MM.1S (cell line): ENCODE data around the gene SLC25A4.
A peak's percentile ranks its signal among the peaks of the same experiment; 100 is the strongest.

Source experiments
- DNase-seq: peaks from one replicate; pipeline ENCODE4 v3.0.0-alpha.2; 2015
- H2AFZ ChIP-seq: fragments of 300-600 bp; sonication (generic); 2 replicates; pipeline ENCODE4 v1.6.0; 2016; ENCODE audit warnings: antibody characterized with exemption, low read length
- H3F3A ChIP-seq: fragments of 300-600 bp; sonication (generic); 2 replicates; pipeline ENCODE4 v1.6.1; 2016; ENCODE audit warnings: mild to moderate bottlenecking, antibody characterized with exemption, low read length, moderate library complexity, mixed read lengths; ENCODE audit not compliant: insufficient read depth
- H3K27ac ChIP-seq: fragments of 300-600 bp; sonication (generic); 2 replicates; pipeline ENCODE4 v1.5.1; 2016; ENCODE audit warnings: mild to moderate bottlenecking, low read length
- H3K27me3 ChIP-seq: fragments of 300-600 bp; sonication (generic); replicated peaks from 2 replicates; pipeline ENCODE4 v1.6.0; 2016; ENCODE audit warnings: low read length; ENCODE audit not compliant: insufficient read depth
- H3K36me3 ChIP-seq: fragments of 300-600 bp; sonication (generic); replicated peaks from 2 replicates; pipeline ENCODE4 v1.6.1; 2016; ENCODE audit warnings: mild to moderate bottlenecking, low read length, mixed read lengths; ENCODE audit not compliant: insufficient read depth
- H3K4me1 ChIP-seq: fragments of 300-600 bp; sonication (generic); 2 replicates; pipeline ENCODE4 v1.6.1; 2016; ENCODE audit warnings: low read length, mixed read lengths
- H3K4me2 ChIP-seq: fragments of 300-600 bp; sonication (generic); 2 replicates; pipeline ENCODE4 v1.6.0; 2016; ENCODE audit warnings: low read depth, low read length
- H3K4me3 ChIP-seq: fragments of 300-600 bp; sonication (generic); 2 replicates; pipeline ENCODE4 v1.5.1; 2016; ENCODE audit warnings: low read length, mixed read lengths
- H3K79me2 ChIP-seq: fragments of 300-600 bp; sonication (generic); 2 replicates; pipeline ENCODE4 v1.6.1; 2016; ENCODE audit warnings: mixed run types, low read length, mixed read lengths
- H3K9ac ChIP-seq: fragments of 300-600 bp; sonication (generic); 2 replicates; pipeline ENCODE4 v1.6.1; 2016; ENCODE audit warnings: low read length, mixed read lengths
- H3K9me2 ChIP-seq: fragments of 300-600 bp; sonication (generic); replicated peaks from 2 replicates; pipeline ENCODE4 v1.6.1; 2016; ENCODE audit warnings: mild to moderate bottlenecking, low read length, mixed read lengths; ENCODE audit not compliant: insufficient read depth
- H3K9me3 ChIP-seq: fragments of 300-600 bp; sonication (generic); replicated peaks from 2 replicates; pipeline ENCODE4 v1.6.1; 2016; ENCODE audit warnings: mild to moderate bottlenecking, low read length, mixed read lengths; ENCODE audit not compliant: insufficient read depth
- H4K20me1 ChIP-seq: fragments of 300-600 bp; sonication (generic); 2 replicates; pipeline ENCODE4 v1.6.1; 2016; ENCODE audit warnings: mild to moderate bottlenecking, low read length, moderate library complexity, mixed read lengths; ENCODE audit not compliant: insufficient read depth
- CTCF ChIP-seq: fragments of 300-600 bp; sonication (generic); IDR thresholded peaks from 2 replicates; pipeline ENCODE4 v1.5.1; 2016; ENCODE audit warnings: antibody characterized with exemption, low read length, mixed read lengths
- EZH2 ChIP-seq: fragments of 300-600 bp; sonication (generic); optimal IDR thresholded peaks from 2 replicates; pipeline ENCODE3; 2017; ENCODE audit warnings: low read depth, mild to moderate bottlenecking, antibody characterized with exemption, low read length, mixed read lengths
- EZH2phosphoT487 ChIP-seq: fragments of 300-600 bp; sonication (generic); IDR thresholded peaks from 2 replicates; pipeline ENCODE4 v1.6.1; 2018; ENCODE audit warnings: antibody characterized with exemption, low read length

Gene SLC25A4

GRCh38 chr4:185167234-185167633 lies 24.2 kb downstream of the SLC25A4 start:
- H3K27ac ChIP-seq = no peak overlapping the region
- no peaks in the 10 kb centered on the region for H3K9me3 ChIP-seq
- H3K36me3 ChIP-seq = 0 out of 2 replicates have a peak, but pooled peaks cover 3% of the 10 kb centered on the region
- H3K4me1 ChIP-seq = peaks cover 23% of the 10 kb centered on the region
- DNase-seq = no peak
- no peaks in the 10 kb centered on the region for H4K20me1 ChIP-seq
- H2AFZ ChIP-seq = no peak overlapping the region
- peaks cover 22% of the 10 kb centered on the region for H3F3A ChIP-seq
- H3K9ac ChIP-seq = no peak overlapping the region
- no peak overlapping the region for H3K4me3 ChIP-seq
- no peaks in the 10 kb centered on the region for H3K9me2 ChIP-seq
- H3K79me2 ChIP-seq = 0 out of 2 replicates have a peak, but pooled peaks cover 5% of the 10 kb centered on the region
- no peak overlapping the region for H3K4me2 ChIP-seq
- no peak for TF ChIP-seq CTCF
- TF ChIP-seq EZH2 = no peak
- no peak for TF ChIP-seq EZH2phosphoT487
- no peaks in the 10 kb centered on the region for H3K27me3 ChIP-seq

- no peaks in the 10 kb centered on the region for H3K27me3 ChIP-seq
- H3K9ac ChIP-seq = peak overlapping the region; percentile 33; the same call in 1 of the 2 replicates
- TF ChIP-seq EZH2 (no peak), EZH2phosphoT487 (no peak)
- H3K27ac ChIP-seq = peak overlapping the region; percentile 62; the same call in 1 of the 2 replicates
- peak; percentile 26 for DNase-seq
- H3K79me2 ChIP-seq = 0 out of 2 replicates have a peak, but pooled peaks cover 5% of the 10 kb centered on the region
- peak overlapping the region; percentile 48 for H3K4me2 ChIP-seq
- no peaks in the 10 kb centered on the region for H4K20me1 ChIP-seq
- peaks cover 15% of the 10 kb centered on the region for H3F3A ChIP-seq
- no peaks in the 10 kb centered on the region for H3K9me2 ChIP-seq
- peak overlapping the region; percentile 33 for H3K4me3 ChIP-seq
- no peak overlapping the region for H2AFZ ChIP-seq
- 0 out of 2 replicates have a peak, but pooled peaks cover 6% of the 10 kb centered on the region for H3K36me3 ChIP-seq
- no peaks in the 10 kb centered on the region for H3K9me3 ChIP-seq
- peaks cover 15% of the 10 kb centered on the region for H3K4me1 ChIP-seq
Observed at GRCh38 chr4:185171373-185172071, 28.5 kb downstream of the SLC25A4 start.

- no peaks in the 10 kb centered on the region for H4K20me1 ChIP-seq
- TF ChIP-seq CTCF = no peak
- TF ChIP-seq EZH2 = no peak
- TF ChIP-seq EZH2phosphoT487 = no peak
- H3K4me3 ChIP-seq = no peak overlapping the region
- no peak overlapping the region for H3K27ac ChIP-seq
- H3K4me2 ChIP-seq = no peak overlapping the region
- H3K27me3 ChIP-seq = no peaks in the 10 kb centered on the region
- H3K4me1 ChIP-seq = no peaks in the 10 kb centered on the region
- no peak overlapping the region for H3K9ac ChIP-seq
- H3K9me3 ChIP-seq = no peaks in the 10 kb centered on the region
- H3K36me3 ChIP-seq = 0 out of 2 replicates have a peak, but pooled peaks cover 6% of the 10 kb centered on the region
- DNase-seq = no peak
- H3K79me2 ChIP-seq = peaks cover 27% of the 10 kb centered on the region
- H3K9me2 ChIP-seq = no peaks in the 10 kb centered on the region
- no peaks in the 10 kb centered on the region for H3F3A ChIP-seq
- H2AFZ ChIP-seq = no peak overlapping the region
Observed at GRCh38 chr4:185179488-185179887, 36.4 kb downstream of the SLC25A4 start.

- H3K27ac ChIP-seq = no peak overlapping the region
- H2AFZ ChIP-seq = no peak overlapping the region
- no peaks in the 10 kb centered on the region for H3K36me3 ChIP-seq
- no peak overlapping the region for H3K9ac ChIP-seq
- no peaks in the 10 kb centered on the region for H3K27me3 ChIP-seq
- H3K4me1 ChIP-seq = no peaks in the 10 kb centered on the region
- H3K4me2 ChIP-seq = no peak overlapping the region
- H3K4me3 ChIP-seq = no peak overlapping the region
- no peaks in the 10 kb centered on the region for H3K9me2 ChIP-seq
- no peak for DNase-seq
- no peaks in the 10 kb centered on the region for H4K20me1 ChIP-seq
- TF ChIP-seq EZH2phosphoT487 = no peak
- no peak for TF ChIP-seq CTCF
- no peak for TF ChIP-seq EZH2
- no peaks in the 10 kb centered on the region for H3K9me3 ChIP-seq
- H3F3A ChIP-seq = no peaks in the 10 kb centered on the region
- H3K79me2 ChIP-seq = peaks cover 48% of the 10 kb centered on the region
Observed at GRCh38 chr4:185182239-185182638, 39.2 kb downstream of the SLC25A4 start.
